OCI-LY7 (cell line): ENCODE data around the gene C5orf24. TPM values are rescaled to one million over a fixed set of nuclear protein-coding genes. Genes with fewer than 3 reads are reported as not detected.

ENCODE experiments used
- Bru-seq: library from RNA; stranded (reverse); fragments of 400-500 nt; gene quantifications from one replicate; lab custom pipeline; 2021; lab: Mats Ljungman, UMichigan
- BruChase-seq, 2 experiments: library from RNA; stranded (reverse); fragments of 400-500 nt; gene quantifications; one replicate each; lab custom pipeline; 2021; lab: Mats Ljungman, UMichigan
- BruUV-seq: library from RNA; stranded (reverse); fragments of 400-500 nt; replicated peaks from 2 replicates; lab custom pipeline; 2021; lab: Mats Ljungman, UMichigan
- CTCF ChIA-PET: fragments of 300-600 bp; sonication (Branson Sonifier 250); formaldehyde crosslinking; loops from one replicate; lab custom pipeline; 2022; ENCODE audit warnings: antibody characterized with exemption; ENCODE audit not compliant: unreplicated experiment; lab: Charles Lee
- POLR2A ChIA-PET: fragments of 300-600 bp; sonication (Branson Sonifier 250); formaldehyde crosslinking; loops from one replicate; lab custom pipeline; 2022; ENCODE audit warnings: antibody characterized with exemption; lab: Charles Lee
- DNase-seq: peaks from one replicate; pipeline ENCODE4 v3.0.0-alpha.2; 2015; ENCODE audit warnings: low spot score
- H2AFZ ChIP-seq: fragments of 200-600 bp; sonication (generic), shearing (Covaris generic); 2 replicates; pipeline ENCODE4 v1.6.1; 2014; ENCODE audit warnings: mild to moderate bottlenecking, antibody characterized with exemption, low read length, moderate library complexity
- H3K27ac ChIP-seq: fragments of 200-600 bp; sonication (generic); 2 replicates; pipeline ENCODE4 v1.5.1; 2014; ENCODE audit warnings: mixed run types, low read depth, mild to moderate bottlenecking, moderate library complexity, low read length, inconsistent platforms; ENCODE audit not compliant: poor library complexity, severe bottlenecking
- H3K36me3 ChIP-seq: fragments of 200-600 bp; sonication (generic); 2 replicates; pipeline ENCODE4 v1.6.1; 2014; ENCODE audit warnings: mild to moderate bottlenecking, antibody characterized with exemption, low read length, moderate library complexity, mixed read lengths; ENCODE audit not compliant: insufficient read depth
- H3K4me1 ChIP-seq: fragments of 200-600 bp; sonication (generic); 2 replicates; pipeline ENCODE4 v1.5.1; 2014; ENCODE audit warnings: mild to moderate bottlenecking, low read length; ENCODE audit not compliant: insufficient read depth, poor library complexity, severe bottlenecking
- H3K4me2 ChIP-seq: fragments of 200-600 bp; sonication (generic); 2 replicates; pipeline ENCODE4 v1.6.1; 2014; ENCODE audit warnings: mild to moderate bottlenecking, low read length
- H3K4me3 ChIP-seq: fragments of 200-600 bp; sonication (generic); 2 replicates; pipeline ENCODE4 v1.5.1; 2014; ENCODE audit warnings: mild to moderate bottlenecking, low read depth, low read length; ENCODE audit not compliant: poor library complexity, severe bottlenecking
- H3K79me2 ChIP-seq: fragments of 200-600 bp; sonication (generic); 2 replicates; pipeline ENCODE4 v1.6.1; 2016; ENCODE audit warnings: low read depth, mild to moderate bottlenecking, low read length, moderate library complexity, mixed read lengths; ENCODE audit not compliant: insufficient read depth
- H3K9me2 ChIP-seq: fragments of 200-600 bp; sonication (generic); 2 replicates; pipeline ENCODE4 v1.6.1; 2016; ENCODE audit warnings: mild to moderate bottlenecking, low read length, mixed read lengths; ENCODE audit not compliant: insufficient read depth
- H3K9me3 ChIP-seq: fragments of 200-600 bp; sonication (generic); 2 replicates; pipeline ENCODE4 v1.6.1; 2014; ENCODE audit warnings: mild to moderate bottlenecking, mixed run types, low read length, mixed read lengths
- H4K20me1 ChIP-seq: fragments of 200-600 bp; sonication (generic); 2 replicates; pipeline ENCODE4 v1.6.1; 2014; ENCODE audit warnings: mild to moderate bottlenecking, antibody characterized with exemption, low read length, moderate library complexity, mixed read lengths; ENCODE audit not compliant: insufficient read depth
- CTCF ChIP-seq: fragments of 200-600 bp; sonication (generic); conservative IDR thresholded peaks from 2 replicates; pipeline ENCODE4 v1.5.1; 2014; ENCODE audit warnings: mild to moderate bottlenecking, antibody characterized with exemption, low read length, moderate library complexity, mixed read lengths
- EZH2phosphoT487 ChIP-seq: fragments of 200-600 bp; sonication (generic); IDR thresholded peaks from 2 replicates; pipeline ENCODE4 v1.6.1; 2018; ENCODE audit warnings: low read depth, borderline replicate concordance, mild to moderate bottlenecking, mixed run types, antibody characterized with exemption, low read length, moderate library complexity, mixed read lengths
- intact Hi-C: fragments of 100-400 bp; cut with micrococcal nuclease; formaldehyde crosslinking; loops from one replicate; pipeline ENCODE4 v1.10.0; 2022; ENCODE audit not compliant: unreplicated experiment
- long read RNA-seq: library from polyadenylated mRNA; stranded (forward); transcript quantifications from one replicate; pipeline ENCODE4 v2.0.0, GENCODE V29; 2022
- total RNA-seq, 2 experiments: library from RNA; depleted of rRNA in 1 of 2; stranded (reverse); fragments of >200 nt in 1 of 2; shearing (Covaris generic) in 1 of 2; gene quantifications; 2 replicates each; pipeline ENCODE4 v1.2.3, GENCODE V29; 2014 to 2022

C5orf24 gene
- total RNA-seq (2014; rRNA removed; shearing (Covaris generic)) = 28.4 and 36.7 TPM in 2 replicates
- 33.8 and 42.4 TPM in 2 replicates for total RNA-seq (2022)
- Bru-seq, nascent RNA = percentile 89 among the genes with signal in this experiment
- percentile 89 among the genes with signal in this experiment for BruChase-seq, experiment 1, labeled RNA remaining after a 6-hour chase
- percentile 96 among the genes with signal in this experiment for BruChase-seq, experiment 2, labeled RNA remaining after a 2-hour chase
- long read RNA-seq, full-length matches to known transcripts = 32 of 39 reads
- long read RNA-seq, partial matches to known transcripts = 0 of 39 reads
- long read RNA-seq, other reads (novel, unspliced or antisense) = 7 of 39 reads

DNA sequence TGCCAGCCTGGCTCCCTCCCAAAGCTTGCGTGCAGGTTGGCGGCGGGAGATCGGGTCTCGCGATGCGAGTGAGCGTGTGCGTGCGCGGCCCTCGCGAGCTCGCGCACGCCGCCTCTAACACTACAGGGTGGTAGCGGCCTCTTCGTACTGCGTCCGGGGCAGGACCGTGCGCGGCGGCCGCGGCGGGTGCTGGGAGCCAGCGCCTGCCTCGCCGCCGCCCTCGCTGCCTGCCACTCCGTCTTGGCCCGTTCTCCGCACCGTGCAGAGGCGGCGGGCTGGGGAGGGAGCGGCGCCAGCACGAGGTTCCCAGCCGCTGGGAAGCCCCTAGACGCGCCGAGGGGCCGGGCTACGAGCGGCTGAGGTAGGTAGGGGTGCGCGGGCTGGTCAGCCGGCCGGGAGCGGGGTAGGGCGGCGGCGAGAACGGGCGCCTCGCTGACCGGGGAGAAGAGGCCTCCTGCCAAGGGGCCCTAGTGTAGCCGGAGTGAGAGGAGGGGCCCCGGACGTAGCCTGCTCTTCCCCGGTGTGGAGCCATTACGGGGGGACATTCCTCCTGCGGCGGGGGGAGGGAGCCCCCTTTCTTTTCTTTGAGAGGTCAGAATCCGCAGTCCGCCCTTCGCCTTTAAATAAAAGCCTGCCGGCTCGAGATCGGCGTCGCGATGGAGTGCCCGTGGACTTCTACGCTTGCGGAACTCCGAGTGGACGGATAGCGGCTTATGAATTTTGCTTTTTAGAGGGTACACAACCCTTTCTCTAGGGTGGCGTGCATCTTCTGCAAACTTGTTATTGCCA lies at the start of gene C5orf24:
Gene C5orf24 (plus strand): TSS at position 117 of the 789 bp plus-strand sequence. CDS start 8,933 bp downstream, outside the sequence.
- peaks cover 16% of the 10 kb centered on the region for H3K4me1 ChIP-seq
- H3K27ac ChIP-seq = peak within 1 kb of the TSS; percentile 80
- no peaks in the 10 kb centered on the region for H3K9me2 ChIP-seq
- H3K4me2 ChIP-seq = peak within 1 kb of the TSS; percentile 88
- DNase-seq = peak; percentile 96
- POLR2A ChIA-PET = interaction anchor here (0.7 to 1.9 kb wide), 5 partner anchors 12 to 110 kb away, joined by 3 to 11 read pairs (median 4); no protein-coding TSS in a partner anchor
- BruUV-seq = no TSS peak
- H3K36me3 ChIP-seq = peaks cover 33% of the 10 kb centered on the region
- TF ChIP-seq CTCF = 0 out of 2 replicates have a peak, but pooled peaks have one; percentile 8
- TF ChIP-seq EZH2phosphoT487 = no peak
- CTCF ChIA-PET = interaction anchor here (0.8 kb wide), 1 partner anchor 25 kb away, joined by 4 read pairs; no protein-coding TSS in a partner anchor
- intact Hi-C loops = loop anchor here (1.0 to 5.0 kb wide), 3 partner anchors 33 to 89 kb away; partner anchors contain the start of genes DDX46 and PCBD2
- no peaks in the 10 kb centered on the region for H4K20me1 ChIP-seq
- H2AFZ ChIP-seq = peak within 1 kb of the TSS; percentile 83
- H3K4me3 ChIP-seq = peak within 1 kb of the TSS; percentile 79
- H3K79me2 ChIP-seq = peaks cover 30% of the 10 kb centered on the region
- no peaks in the 10 kb centered on the region for H3K9me3 ChIP-seq

- BruUV-seq = no TSS peak
- Histone ChIP-seq H3K79me2 (no peaks in the 10 kb centered on the region), H3K4me2 (no peak overlapping the region), H4K20me1 (no peaks in the 10 kb centered on the region), H3K4me3 (no peak overlapping the region), H2AFZ (no peak overlapping the region), H3K9me2 (no peaks in the 10 kb centered on the region), H3K4me1 (no peaks in the 10 kb centered on the region), H3K27ac (no peak overlapping the region), H3K36me3 (peaks cover 93% of the 10 kb centered on the region), H3K9me3 (no peaks in the 10 kb centered on the region)
- no peak for DNase-seq
- ChIA-PET POLR2A (interaction anchor here (0.6 kb wide), 1 partner anchor 33 kb away, joined by 3 read pairs; no protein-coding TSS in a partner anchor), CTCF (no interaction called here)
- no peak for TF ChIP-seq CTCF
- TF ChIP-seq EZH2phosphoT487 = no peak
- intact Hi-C loops = no loop called here
These were observed 47.3 kb upstream of the C5orf24 start for GRCh38 chr5:134798468-134798867.
